ENCODE results near the gene IL23R. TPM values are rescaled to one million over a fixed set of nuclear protein-coding genes. Genes with fewer than 3 reads are reported as not detected.

Gene IL23R
- total and polyA plus RNA-seq, 2 of the 13 experiments (the other 11 are each of a cell fraction or from before 2014, with no cell fraction given), result not detected

DNA sequence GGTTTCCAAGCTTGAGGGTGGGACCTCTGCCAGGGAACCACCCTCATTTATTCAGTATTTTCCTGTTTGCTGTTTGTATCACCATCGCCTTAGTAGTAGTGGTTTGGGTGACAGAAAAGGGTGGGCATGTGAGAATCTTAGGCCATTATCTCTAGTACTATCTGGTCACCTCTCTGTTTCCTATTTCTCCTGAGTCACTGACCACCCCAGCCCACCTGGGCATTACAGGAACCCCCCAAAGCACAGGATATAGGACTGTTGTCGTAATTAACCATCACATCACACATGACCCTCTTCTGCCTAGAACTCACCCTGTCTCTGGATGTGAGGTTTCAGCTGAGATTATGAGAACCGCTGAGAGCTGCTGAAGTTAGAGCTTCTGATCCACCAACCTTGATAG lies 60.4 kb downstream of the IL23R start:
- ChIA-PET POLR2A (no interaction called here), CTCF (ENCODE audit: low intra/inter-chr PET ratio, low total read pairs) (no interaction called here)
- ATAC-seq (no peak), DNase-seq (ENCODE audit: low spot score) (no peak), FAIRE-seq (no peak)
- no peaks in the 10 kb centered on the region for H3K9me3 ChIP-seq (ENCODE audit: low read length)
- no TSS peak for BruUV-seq (replicated peaks)
- intact Hi-C loops (cut with micrococcal nuclease; ENCODE audit: unreplicated experiment), result no loop called here
- H3K27ac ChIP-seq (ENCODE audit: extremely low read length, insufficient read depth, low read length), result no peak overlapping the region
- no peaks in the 10 kb centered on the region for H3K79me2 ChIP-seq (ENCODE audit: insufficient read depth, low read length)
- H3K27me3 ChIP-seq (ENCODE audit: control insufficient read depth in 1 of 2, insufficient read depth in 2 of 2, low read length in 2 of 2), result no peaks in the 10 kb centered on the region; a peak in 1 of 5 replicates
- H3K4me1 ChIP-seq (ENCODE audit: insufficient read depth, low read length), result no peaks in the 10 kb centered on the region
- H2AFZ ChIP-seq (ENCODE audit: low read length), result no peak overlapping the region
- WGBS (ENCODE audit: low lambda C conversion rate), result 18% methylated on average over 3 of the region's 3 CpGs
- H3K4me2 ChIP-seq (ENCODE audit: low read depth, low read length), result no peak overlapping the region
- no peaks in the 10 kb centered on the region for H4K20me1 ChIP-seq (ENCODE audit: insufficient read depth, low read length)
- H3K9ac ChIP-seq (ENCODE audit: insufficient read depth, low read depth, low read length), result no peak overlapping the region
- in situ Hi-C loops (cut with HindIII; ENCODE audit: extremely low pct_ligation_motif_present, low pct_unique_long_range_greater_than_20kb), result no loop called here
- H3K4me3 ChIP-seq (replicated peaks in 1 of 3; ENCODE audit: insufficient read depth in 1 of 3, low read depth in 2 of 3, low read length in 3 of 3), result no peak overlapping the region
- H3K36me3 ChIP-seq (replicated peaks in 1 of 2; ENCODE audit: control insufficient read depth in 1 of 2, insufficient read depth in 2 of 2, low read length in 2 of 2), result no peaks in the 10 kb centered on the region
- TF ChIP-seq DNMT1 (CRISPR knock-in tag; IDR thresholded peaks at IDR 0.05), result no peak
- TF ChIP-seq, protein P1, sequence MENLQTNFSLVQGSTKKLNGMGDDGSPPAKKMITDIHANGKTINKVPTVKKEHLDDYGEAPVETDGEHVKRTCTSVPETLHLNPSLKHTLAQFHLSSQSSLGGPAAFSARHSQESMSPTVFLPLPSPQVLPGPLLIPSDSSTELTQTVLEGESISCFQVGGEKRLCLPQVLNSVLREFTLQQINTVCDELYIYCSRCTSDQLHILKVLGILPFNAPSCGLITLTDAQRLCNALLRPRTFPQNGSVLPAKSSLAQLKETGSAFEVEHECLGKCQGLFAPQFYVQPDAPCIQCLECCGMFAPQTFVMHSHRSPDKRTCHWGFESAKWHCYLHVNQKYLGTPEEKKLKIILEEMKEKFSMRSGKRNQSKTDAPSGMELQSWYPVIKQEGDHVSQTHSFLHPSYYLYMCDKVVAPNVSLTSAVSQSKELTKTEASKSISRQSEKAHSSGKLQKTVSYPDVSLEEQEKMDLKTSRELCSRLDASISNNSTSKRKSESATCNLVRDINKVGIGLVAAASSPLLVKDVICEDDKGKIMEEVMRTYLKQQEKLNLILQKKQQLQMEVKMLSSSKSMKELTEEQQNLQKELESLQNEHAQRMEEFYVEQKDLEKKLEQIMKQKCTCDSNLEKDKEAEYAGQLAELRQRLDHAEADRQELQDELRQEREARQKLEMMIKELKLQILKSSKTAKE (CRISPR knock-in tag; IDR thresholded peaks at IDR 0.05; ENCODE audit: borderline replicate concordance), result no peak
- TF ChIP-seq ZC3H13 (CRISPR knock-in tag; IDR thresholded peaks at IDR 0.05), result no peak
- TF ChIP-seq ZNF768 (CRISPR knock-in tag; IDR thresholded peaks at IDR 0.05), result no peak
- TF ChIP-seq, protein P2, sequence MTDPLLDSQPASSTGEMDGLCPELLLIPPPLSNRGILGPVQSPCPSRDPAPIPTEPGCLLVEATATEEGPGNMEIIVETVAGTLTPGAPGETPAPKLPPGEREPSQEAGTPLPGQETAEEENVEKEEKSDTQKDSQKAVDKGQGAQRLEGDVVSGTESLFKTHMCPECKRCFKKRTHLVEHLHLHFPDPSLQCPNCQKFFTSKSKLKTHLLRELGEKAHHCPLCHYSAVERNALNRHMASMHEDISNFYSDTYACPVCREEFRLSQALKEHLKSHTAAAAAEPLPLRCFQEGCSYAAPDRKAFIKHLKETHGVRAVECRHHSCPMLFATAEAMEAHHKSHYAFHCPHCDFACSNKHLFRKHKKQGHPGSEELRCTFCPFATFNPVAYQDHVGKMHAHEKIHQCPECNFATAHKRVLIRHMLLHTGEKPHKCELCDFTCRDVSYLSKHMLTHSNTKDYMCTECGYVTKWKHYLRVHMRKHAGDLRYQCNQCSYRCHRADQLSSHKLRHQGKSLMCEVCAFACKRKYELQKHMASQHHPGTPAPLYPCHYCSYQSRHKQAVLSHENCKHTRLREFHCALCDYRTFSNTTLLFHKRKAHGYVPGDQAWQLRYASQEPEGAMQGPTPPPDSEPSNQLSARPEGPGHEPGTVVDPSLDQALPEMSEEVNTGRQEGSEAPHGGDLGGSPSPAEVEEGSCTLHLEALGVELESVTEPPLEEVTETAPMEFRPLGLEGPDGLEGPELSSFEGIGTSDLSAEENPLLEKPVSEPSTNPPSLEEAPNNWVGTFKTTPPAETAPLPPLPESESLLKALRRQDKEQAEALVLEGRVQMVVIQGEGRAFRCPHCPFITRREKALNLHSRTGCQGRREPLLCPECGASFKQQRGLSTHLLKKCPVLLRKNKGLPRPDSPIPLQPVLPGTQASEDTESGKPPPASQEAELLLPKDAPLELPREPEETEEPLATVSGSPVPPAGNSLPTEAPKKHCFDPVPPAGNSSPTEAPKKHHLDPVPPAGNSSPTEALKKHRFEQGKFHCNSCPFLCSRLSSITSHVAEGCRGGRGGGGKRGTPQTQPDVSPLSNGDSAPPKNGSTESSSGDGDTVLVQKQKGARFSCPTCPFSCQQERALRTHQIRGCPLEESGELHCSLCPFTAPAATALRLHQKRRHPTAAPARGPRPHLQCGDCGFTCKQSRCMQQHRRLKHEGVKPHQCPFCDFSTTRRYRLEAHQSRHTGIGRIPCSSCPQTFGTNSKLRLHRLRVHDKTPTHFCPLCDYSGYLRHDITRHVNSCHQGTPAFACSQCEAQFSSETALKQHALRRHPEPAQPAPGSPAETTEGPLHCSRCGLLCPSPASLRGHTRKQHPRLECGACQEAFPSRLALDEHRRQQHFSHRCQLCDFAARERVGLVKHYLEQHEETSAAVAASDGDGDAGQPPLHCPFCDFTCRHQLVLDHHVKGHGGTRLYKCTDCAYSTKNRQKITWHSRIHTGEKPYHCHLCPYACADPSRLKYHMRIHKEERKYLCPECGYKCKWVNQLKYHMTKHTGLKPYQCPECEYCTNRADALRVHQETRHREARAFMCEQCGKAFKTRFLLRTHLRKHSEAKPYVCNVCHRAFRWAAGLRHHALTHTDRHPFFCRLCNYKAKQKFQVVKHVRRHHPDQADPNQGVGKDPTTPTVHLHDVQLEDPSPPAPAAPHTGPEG (CRISPR knock-in tag; IDR thresholded peaks at IDR 0.05), result no peak
- TF ChIP-seq ZNF773 (CRISPR knock-in tag; IDR thresholded peaks at IDR 0.05; ENCODE audit: borderline replicate concordance), result no peak
- TF ChIP-seq ZNF83 (CRISPR knock-in tag; IDR thresholded peaks at IDR 0.05; ENCODE audit: borderline replicate concordance), result no peak
- no peak for TF ChIP-seq PRMT3 (CRISPR knock-in tag; IDR thresholded peaks at IDR 0.05; ENCODE audit: borderline replicate concordance, low read depth)
- TF ChIP-seq, protein P3, sequence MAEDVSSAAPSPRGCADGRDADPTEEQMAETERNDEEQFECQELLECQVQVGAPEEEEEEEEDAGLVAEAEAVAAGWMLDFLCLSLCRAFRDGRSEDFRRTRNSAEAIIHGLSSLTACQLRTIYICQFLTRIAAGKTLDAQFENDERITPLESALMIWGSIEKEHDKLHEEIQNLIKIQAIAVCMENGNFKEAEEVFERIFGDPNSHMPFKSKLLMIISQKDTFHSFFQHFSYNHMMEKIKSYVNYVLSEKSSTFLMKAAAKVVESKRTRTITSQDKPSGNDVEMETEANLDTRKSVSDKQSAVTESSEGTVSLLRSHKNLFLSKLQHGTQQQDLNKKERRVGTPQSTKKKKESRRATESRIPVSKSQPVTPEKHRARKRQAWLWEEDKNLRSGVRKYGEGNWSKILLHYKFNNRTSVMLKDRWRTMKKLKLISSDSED (CRISPR knock-in tag; IDR thresholded peaks at IDR 0.05), result no peak
- no peak for TF ChIP-seq HMG20A (CRISPR knock-in tag; IDR thresholded peaks at IDR 0.05; ENCODE audit: borderline replicate concordance)
- TF ChIP-seq RFXAP (CRISPR knock-in tag; IDR thresholded peaks at IDR 0.05; ENCODE audit: borderline replicate concordance), result no peak
- TF ChIP-seq, protein P4, sequence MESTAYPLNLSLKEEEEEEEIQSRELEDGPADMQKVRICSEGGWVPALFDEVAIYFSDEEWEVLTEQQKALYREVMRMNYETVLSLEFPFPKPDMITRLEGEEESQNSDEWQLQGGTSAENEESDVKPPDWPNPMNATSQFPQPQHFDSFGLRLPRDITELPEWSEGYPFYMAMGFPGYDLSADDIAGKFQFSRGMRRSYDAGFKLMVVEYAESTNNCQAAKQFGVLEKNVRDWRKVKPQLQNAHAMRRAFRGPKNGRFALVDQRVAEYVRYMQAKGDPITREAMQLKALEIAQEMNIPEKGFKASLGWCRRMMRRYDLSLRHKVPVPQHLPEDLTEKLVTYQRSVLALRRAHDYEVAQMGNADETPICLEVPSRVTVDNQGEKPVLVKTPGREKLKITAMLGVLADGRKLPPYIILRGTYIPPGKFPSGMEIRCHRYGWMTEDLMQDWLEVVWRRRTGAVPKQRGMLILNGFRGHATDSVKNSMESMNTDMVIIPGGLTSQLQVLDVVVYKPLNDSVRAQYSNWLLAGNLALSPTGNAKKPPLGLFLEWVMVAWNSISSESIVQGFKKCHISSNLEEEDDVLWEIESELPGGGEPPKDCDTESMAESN (CRISPR knock-in tag; conservative IDR thresholded peaks at IDR 0.05), result no peak
- no peak for TF ChIP-seq ZNF761 (CRISPR knock-in tag; conservative IDR thresholded peaks at IDR 0.05)
